ENCODE data around the gene SND1.

SND1 gene

DNA sequence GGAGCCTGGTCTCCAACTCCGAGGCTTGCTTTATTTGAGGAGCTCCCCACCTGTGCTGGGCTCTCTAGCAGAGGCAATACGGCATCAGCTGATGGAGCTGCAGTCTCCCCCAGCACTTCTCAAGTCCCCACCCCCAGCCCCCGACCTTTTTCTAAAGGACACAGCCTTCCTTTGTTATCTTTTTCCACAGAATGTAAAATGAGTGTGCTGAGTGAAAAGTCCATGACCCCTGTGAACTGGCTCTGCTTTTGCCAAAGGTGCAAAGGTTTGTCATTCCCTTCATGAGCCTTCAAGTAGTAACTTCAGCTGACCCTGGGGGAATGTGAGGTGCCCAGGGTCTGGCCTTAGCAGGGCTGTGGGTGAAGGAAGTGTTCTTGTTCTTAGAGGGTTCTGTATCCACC is 353.8 kb downstream of the SND1 start:
- in situ Hi-C loops (cut with MboI; ENCODE audit: low sequenced_read_pairs) = no loop called here

DNA sequence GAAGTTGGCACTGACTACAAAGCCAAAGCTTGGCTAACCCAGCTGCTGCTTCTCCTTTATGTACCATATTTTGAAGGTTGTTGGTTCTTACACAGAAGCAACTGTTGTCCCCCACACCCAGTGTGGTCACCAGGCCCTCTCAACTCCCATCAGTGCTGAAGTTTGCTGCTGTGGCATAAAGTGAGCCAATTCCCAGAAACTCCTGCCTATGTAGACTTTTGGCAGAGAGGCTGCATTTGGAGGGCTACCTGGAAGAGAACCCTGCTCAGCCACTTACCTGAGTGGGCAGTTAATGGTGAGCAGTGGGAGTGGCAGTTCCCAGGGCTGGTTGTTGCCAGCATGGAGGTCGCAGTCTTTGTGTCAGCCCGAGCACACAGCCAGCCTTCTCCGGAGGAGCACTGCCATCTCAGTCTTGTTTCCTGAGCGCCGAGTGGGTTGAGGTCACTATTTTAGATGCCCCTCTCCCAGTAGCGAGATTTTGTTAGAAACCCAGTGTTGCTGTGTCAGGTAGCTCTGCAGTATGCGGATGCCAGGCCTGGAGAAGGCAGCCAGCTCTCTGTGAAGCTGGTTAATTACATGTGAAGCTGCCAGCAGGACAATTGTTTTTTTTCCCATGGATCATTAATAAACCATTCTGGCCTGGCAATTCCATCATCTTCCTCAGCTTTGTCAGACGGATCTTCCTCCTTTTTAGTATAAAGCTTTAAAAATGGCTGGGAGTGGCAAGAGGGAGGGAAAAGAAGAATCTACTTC is 354.7 kb downstream of the SND1 start:
- in situ Hi-C loops (cut with MboI; ENCODE audit: low sequenced_read_pairs) = no loop called here

DNA sequence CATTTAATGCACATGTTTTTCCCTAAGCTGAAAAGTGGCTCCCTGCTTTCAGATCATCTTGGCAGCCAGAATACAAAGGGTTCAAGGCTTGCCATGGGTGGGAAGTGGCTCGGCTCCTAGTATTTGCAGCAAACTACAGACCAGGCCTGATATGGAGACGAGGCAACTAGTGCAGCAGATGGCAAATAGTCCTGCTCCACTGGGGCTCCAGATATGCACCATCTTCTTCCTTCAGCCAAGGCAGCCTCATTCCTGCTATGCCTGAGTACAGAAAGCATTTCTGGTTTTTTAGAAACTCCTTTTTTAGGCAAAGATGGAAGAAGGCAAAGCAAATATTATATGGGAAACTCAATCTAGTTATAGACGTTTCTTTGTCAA is 355.3 kb downstream of the SND1 start:
- in situ Hi-C loops (cut with MboI; ENCODE audit: low sequenced_read_pairs) = no loop called here

DNA sequence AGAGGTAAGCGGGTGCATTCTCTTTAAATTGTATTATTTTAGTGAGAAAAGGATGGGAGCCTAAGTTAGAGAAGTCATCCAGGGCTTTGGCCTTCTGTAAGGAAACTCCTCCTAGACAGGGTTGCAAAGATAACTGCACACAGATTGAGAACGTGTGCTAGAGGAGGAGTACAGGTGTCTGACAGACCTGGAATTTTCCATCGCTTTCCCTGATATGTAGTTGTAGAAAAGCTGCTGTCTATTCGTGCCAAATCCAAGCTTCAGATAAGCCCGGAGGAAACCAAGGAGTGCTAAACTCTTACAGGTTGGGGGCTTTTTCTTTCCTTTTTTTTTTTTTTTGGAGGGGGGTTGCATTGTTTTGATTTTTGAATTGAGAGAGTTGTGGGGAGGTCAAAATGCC is 356.1 kb downstream of the SND1 start:
- in situ Hi-C loops (cut with MboI; ENCODE audit: low sequenced_read_pairs) = no loop called here

DNA sequence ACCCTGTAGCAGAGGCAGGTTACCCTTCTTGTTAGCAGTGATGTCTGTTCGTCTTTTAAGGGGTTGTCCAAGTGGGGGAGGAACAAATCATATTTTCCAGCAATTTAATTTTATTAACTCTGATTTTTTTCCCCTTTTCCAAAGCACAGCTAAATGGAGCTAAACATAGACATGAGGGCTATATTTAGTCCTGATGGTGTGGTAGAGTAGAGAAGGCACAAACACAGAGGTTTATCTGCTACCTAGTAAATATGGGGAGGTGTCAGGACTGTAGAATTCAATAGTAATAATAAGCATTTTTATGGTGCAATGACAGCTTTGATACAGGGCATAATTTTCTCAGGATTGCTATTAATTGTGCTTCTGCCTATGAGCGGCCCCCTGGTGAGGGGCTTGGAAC is 356.8 kb downstream of the SND1 start:
- in situ Hi-C loops (cut with MboI; ENCODE audit: low sequenced_read_pairs) = no loop called here

DNA sequence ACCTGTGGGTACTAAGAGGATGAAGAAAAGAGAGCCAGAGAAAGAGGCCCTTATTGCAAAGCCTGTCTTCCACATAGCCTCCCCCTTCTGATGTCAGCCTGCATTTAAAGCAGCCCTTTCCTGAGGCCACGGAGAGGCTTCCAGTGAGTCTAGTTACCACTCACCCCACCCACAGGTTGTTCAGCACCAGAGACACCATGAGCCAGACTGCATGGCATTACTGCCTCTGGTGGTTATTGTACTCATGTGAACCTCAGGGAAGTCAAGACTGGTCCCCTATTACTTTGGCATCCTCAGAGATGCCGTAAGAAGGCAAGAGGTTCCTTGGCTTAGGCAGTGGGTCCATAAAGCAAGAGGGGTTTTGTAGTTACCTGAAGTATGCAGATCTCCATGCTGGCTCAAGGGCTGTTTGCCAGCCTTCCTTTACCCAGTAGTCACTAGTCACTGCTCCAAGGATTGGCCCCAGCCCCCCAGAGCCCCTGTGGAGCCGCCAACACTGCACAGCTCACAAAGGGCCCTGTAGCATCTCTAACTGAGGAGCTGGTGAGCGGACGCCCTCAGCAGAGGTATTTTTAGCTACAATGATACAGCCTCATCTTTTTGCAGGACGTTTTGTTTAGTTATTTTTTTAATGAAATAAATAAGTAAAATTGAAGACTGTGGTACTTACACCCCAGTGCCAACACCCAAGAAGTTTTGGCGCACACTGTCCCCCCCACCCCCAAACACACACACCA is 358.6 kb downstream of the SND1 start:
- in situ Hi-C loops (cut with MboI; ENCODE audit: low sequenced_read_pairs) = no loop called here

DNA sequence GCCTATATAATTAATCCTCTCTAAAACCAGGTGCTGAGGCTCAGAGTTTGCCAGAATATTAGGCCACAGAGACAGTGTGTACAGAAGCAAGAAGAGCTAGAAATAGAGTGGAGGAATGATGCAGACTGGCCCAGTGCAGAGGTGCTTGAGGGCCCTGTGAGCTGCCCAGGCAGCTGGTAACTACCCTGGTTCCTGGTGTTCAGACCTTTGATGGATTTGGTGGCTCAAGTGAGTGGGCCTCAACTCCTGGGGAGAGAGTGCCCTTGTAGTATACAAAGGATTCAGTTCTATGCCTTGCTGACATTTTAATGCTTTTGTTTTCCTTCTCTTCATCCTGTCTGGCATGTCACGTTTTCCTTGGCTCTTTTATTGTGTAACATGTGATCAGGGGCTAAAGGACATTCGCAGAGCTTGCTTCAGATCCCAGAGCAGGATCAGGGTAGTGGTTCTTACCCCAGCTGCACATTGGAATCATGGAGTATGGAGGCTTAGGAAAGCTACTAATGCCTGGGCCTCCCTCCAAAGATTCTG is 359.2 kb downstream of the SND1 start:
- in situ Hi-C loops (cut with MboI; ENCODE audit: low sequenced_read_pairs) = no loop called here

DNA sequence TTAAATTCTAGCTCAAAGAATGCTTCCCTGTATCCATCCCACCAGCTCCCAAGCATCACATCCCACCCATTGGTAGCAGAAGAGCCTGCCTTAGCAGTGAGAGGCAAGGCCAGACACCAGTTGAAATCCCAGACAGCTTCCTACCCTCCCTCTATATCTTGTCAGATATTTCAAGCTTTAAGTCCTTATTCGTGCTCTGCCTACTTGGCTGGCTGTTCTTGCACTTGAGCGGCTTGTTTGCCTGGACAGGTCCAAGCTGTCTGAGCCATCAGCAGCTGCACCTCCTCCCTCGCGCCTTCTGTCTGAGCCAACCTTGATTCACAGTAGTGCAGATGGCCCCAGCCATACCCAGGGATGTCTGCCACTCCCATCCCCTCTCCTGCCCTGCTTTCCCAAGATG is 362.8 kb downstream of the SND1 start:
- in situ Hi-C loops (cut with MboI; ENCODE audit: low sequenced_read_pairs) = no loop called here

DNA sequence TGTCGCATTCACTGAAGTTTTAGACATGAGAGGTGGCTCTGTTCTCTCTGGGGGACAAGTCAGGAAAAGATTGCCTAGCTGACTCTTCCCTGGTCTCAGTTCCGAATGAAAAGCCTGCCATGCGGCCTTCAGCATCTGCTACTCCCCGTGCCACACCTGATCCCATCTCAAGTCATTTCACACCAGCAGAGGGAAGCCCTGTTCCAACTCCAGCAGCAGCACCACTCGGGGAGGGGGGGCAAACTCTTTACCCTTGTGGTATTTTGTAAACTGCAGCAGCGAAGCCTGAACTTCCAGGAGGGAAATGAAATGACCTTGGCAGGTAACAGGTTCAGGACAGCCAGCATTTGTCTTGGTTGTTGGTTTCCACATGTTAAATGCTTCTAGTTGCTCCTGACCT is 365.5 kb downstream of the SND1 start:
- in situ Hi-C loops (cut with MboI; ENCODE audit: low sequenced_read_pairs) = no loop called here

DNA sequence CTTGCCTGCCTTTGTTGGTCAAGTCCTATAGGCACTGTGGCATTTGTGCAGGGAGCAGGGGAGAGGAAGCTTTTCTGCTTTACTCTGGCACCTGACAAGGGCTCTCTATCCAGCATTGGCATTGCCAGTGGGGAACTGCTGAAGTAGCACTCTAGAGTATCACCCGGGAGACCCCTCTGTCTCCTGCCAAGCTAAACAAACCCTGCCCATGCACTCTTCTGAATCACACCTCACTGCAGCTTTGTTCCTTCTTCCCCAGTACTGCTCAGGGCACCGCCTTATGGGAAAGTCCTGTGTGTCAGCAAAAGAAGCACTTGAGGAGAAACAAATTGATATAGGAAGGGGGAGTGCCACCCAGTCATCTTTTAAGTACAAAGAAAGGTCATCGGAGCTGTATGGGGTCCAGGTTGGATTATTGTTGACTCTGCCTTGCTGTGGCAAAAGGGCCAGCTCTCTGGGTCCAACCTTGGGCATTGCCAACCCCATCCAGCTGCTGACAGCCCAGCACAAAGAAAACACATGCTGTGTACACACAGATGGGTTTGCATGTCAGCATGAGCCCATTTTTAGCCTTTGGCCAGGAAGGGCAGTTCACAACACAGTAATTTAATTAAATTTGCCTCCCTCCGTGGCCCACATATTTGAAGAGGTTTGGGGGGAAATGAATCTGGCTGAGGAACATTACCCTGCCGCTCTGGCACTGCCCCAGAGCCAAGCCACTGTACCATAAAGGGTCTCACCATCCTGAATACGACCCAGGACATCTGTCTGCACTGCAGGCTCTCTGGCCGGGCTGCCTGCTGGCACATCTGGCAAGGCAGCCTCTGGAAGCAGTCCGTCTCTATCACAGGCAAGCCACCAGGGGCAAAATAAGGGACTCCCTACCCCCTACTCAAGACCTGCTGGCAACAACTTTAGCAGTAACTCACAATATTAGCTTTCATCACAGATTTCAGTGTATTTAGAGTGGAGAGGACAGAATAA is 366.2 kb downstream of the SND1 start:
- in situ Hi-C loops (cut with MboI; ENCODE audit: low sequenced_read_pairs) = no loop called here

DNA sequence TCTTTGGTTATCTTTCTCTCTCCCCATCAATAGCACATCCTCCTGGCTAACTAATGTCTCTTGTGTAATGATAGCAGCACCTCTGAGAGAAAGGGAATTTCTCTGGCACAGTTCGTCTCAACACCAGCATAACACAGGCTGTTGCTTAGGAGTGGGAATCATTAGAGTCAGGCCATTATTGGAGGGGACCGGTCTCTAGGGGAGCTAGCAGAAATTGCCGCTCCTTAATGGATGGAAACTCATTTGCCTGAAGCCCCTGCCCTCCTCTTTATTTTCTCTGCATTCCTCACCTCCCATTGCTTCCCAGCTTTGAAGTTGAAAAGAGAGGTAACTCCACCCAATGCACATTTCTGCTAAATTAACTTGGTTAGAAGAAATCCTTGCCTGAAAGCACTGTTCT is 367.3 kb downstream of the SND1 start:
- in situ Hi-C loops (cut with MboI; ENCODE audit: low sequenced_read_pairs) = no loop called here

DNA sequence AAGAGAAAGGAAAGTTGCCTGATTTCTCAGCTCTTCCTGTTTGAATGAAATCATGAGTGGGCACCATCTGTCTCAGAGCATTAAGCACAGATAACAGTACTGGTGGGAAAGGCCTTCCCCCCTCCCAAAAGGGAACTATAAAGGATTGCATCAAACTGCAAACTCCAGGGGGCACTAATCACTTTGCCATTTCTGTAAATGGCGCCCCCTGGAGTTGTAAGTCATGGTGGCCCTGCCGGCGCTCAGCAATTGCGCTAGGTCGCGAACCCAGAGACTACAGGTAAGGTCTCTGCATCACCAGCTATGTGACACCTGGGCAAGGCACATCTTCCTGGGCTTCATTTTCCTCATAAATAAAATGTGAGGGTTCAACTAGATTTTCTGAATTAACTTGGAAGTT is 368.2 kb downstream of the SND1 start:
- in situ Hi-C loops (cut with MboI; ENCODE audit: low sequenced_read_pairs) = no loop called here

DNA sequence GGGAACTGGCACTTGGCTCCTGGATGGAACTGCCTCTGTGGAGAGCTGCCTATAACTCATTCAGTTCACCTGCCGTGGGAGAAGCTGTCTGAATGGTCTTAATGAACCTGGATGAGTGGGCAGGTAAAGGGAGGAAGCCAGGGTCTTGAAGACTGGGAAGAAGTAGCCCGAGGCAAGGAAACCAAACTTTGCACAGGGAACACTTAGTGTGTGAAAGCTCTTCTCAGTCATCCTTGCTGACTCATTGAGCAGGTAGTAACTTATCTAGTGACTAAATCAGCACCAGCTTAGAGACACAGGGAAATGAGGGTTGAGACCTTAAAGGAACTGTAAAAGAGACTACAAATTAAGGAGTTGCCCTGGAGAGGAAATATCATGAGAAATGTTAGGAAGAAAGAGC is 369.4 kb downstream of the SND1 start:
- in situ Hi-C loops (cut with MboI; ENCODE audit: low sequenced_read_pairs) = no loop called here

DNA sequence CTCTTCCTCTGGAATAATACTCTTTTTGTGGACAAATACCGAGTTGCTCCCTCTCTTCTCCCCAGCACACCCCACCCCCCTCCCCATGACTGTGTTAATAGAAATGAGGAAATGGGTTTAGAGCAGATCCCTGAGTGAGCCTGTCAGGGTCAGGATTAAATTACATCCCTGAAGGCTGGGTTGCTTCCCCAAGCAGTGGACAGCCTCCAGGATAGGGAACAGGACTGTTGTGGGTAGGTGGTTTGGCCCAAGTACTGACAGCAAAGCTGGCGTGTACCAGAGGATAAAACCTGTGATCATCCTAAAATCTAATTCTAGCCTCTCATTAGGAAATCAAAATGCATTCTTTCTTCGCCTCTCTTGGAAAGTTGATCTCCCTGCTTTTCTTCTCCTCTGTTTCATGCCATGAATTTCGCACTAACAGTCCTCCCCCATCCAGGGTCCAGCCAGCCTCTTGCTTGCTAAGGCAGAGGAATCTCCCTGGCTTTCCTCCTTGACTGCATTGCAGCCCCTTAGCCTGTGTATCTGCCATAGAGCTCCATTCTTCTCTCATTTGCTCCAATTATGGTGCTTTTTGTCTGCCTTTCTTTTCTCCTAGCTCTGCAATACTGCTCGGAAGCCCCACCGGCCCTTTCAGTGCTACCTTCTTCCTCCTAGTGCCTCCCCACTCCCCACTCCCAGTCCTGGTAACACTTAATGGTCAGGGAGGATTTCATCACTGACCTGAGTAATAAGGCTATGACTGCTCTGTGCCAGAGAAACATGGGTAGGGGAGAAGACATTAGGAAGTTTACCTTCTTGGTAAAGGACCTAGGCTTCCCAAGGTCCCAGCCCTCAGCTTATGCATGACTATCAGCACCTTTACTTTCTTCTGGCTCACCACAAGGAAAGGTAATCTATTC is 370.9 kb downstream of the SND1 start:
- in situ Hi-C loops (cut with MboI; ENCODE audit: low sequenced_read_pairs) = no loop called here

DNA sequence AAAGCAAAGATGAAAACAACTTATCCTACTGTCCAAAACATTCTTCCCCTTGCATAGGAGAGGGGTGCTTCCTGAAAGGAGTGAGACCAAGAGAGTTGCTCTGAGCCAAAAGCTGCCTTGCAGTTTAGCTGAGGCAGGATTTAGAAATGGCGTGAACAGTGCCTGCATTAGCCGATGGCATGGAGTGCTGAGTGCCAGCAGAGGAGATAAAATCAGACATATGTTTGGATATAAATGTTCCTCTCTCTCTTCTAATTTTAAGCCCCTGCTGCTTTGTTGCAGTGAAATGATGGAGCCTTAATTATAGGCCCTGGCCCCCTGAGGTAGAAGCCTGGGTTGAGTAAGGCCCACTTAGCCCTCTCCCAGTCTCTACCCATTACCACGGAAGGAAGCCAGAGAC is 372.2 kb downstream of the SND1 start:
- in situ Hi-C loops (cut with MboI; ENCODE audit: low sequenced_read_pairs) = no loop called here

DNA sequence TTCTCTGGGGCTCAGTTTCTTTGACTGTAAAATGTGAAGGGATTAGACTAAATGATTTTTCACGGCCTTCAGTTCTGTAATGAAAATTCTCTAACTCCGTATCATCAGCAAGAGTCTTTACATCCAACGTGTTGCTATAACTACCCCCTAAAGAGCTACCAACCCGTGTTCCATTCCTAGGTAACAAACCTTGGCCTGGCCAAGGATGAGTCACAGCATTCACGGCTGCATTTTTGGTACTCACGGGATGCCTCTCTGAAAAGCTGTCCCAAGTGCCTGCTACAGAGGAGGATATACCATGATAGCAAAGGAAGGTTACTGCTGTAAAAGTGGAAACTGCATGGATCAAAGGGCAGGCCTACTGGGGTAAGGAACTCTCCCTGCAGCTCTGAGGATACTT is 373.4 kb downstream of the SND1 start:
- in situ Hi-C loops (cut with MboI; ENCODE audit: low sequenced_read_pairs) = no loop called here

DNA sequence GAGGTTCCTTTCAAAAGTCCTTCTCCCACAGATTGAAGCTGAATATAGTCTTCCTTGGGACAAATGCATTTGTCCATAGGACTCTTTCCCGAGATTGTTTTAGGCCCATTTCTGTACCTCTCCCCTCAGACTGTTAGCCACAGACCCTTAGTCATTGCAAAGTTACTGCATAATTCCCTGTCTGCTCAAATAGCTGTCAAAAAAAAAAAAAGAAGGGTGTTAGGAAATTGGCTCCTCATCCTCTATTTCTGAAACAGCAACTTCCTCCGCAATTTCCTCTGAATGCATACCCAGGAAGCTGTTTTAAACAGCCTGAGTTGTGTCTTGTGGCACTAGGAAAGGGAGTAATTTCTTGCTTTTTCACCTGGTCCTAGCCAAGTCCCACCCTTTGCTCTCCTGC is 373.8 kb downstream of the SND1 start:
- in situ Hi-C loops (cut with MboI; ENCODE audit: low sequenced_read_pairs) = no loop called here

DNA sequence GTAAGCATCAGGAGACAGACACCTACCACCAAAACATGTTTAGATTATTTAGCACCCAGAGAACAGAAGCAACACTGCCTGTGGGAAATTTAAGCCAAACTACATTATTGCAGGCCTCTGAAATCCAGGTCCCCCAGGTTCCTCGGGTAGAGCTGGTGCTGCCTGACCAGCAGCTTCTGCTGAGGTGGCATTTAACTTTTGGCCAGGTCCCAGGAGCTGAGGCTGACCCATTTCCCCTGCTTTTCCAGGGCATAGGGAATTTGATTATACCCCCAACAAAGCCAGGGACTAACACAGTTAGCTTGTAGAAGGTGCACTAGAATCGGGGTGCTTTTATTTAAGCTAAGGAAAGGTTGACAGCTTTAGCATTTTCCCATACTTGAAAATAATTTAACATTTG is 374.6 kb downstream of the SND1 start:
- in situ Hi-C loops (cut with MboI; ENCODE audit: low sequenced_read_pairs) = no loop called here

DNA sequence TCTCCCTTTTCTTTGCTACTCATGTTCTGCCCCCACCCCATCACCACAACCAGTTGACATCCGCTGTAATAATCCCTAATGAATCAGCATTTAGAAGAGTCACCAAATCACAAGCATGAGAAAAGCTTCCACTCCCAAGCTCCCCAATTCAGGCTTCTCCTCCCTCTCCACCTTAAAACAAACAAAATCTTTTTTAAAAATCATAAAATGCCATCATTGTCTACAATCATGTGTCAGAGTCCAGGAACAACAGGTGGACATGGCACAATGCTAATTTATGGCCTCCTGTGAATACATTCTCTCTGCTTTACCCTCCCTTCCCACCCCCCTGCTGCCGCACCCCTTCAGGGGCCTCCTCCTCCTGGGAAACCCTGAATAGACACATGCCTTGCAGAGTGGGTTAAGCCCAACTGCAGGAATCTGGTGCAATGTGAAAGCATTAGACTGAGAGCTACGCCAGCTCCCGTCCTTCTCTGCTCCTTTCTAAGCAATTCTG is 375.5 kb downstream of the SND1 start:
- in situ Hi-C loops (cut with MboI; ENCODE audit: low sequenced_read_pairs) = no loop called here

DNA sequence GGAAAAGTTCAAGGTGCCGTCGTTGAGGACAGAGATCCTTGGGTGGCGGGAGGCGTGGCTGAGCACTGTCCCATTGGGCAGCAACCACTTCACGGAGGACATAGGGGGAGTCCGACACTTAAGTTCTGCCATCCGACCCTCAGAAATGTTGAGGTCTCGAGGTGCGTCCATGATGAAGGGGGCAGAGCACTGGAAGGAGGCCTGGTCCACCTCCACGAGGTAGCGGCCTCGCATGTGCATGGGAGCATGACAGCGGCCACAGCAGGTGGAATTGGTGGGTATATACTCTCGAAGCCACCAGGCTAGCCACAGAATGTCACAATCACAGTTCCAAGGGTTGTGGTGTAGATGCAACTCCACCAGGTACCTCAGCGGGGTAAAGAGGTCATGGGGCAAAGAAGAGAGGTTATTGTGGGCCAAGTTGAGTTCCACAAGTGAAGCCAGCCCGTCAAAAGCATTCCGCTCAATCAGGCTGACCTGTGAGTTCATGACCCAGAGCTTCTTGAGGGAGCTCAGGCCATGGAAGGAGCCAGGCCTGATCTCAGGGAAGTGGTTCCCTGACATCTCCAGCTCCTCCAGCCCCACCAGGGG is 377.5 kb downstream of the SND1 start:
- in situ Hi-C loops (cut with MboI; ENCODE audit: low sequenced_read_pairs) = no loop called here
